ENCODE data around the gene TMEM176A. TPM values are rescaled to one million over a fixed set of nuclear protein-coding genes. Genes with fewer than 3 reads are reported as not detected.
"Not testable (repeated sequence)": the region's sequence is repeated elsewhere in the genome, so short reads cannot be mapped to it uniquely, and the experiment has no call there.

TMEM176A gene
- total and polyA plus RNA-seq, 9 donors: 71.8 to 166 (median 127) TPM

DNA sequence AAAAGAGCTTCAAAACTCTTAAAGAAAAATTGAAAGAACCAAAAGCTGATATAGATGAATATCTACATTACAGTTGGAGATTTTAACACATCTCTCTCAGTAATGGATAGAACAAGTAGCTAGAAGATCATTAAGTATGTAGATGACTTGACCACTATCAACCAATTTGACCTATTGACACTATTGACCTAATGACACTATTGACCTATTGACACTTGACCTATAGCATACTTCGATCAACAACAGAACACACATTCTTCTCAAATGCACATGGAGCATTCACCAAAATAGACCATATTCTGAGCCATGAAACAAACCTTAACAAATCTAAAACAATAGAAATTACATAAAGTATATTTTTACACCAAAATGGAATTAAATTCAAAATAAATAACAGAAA is 41.1 kb upstream of the TMEM176A start:
- Histone ChIP-seq H3K36me3 (no peaks in the 10 kb centered on the region), H3K27me3 (no peaks in the 10 kb centered on the region), H3K4me1 (ENCODE audit: insufficient read depth) (no peaks in the 10 kb centered on the region), H3K4me3 (no peak overlapping the region), H3K9me3 (no peaks in the 10 kb centered on the region), H3K27ac (no peak overlapping the region)
- 58 to 79% (median 76%) methylated on average over 1 of the region's 1 CpG for WGBS, 3 donors
- intact Hi-C loops (cut with DNase I): no loop called here
- no peak for DNase-seq
- TF ChIP-seq, protein P1, sequence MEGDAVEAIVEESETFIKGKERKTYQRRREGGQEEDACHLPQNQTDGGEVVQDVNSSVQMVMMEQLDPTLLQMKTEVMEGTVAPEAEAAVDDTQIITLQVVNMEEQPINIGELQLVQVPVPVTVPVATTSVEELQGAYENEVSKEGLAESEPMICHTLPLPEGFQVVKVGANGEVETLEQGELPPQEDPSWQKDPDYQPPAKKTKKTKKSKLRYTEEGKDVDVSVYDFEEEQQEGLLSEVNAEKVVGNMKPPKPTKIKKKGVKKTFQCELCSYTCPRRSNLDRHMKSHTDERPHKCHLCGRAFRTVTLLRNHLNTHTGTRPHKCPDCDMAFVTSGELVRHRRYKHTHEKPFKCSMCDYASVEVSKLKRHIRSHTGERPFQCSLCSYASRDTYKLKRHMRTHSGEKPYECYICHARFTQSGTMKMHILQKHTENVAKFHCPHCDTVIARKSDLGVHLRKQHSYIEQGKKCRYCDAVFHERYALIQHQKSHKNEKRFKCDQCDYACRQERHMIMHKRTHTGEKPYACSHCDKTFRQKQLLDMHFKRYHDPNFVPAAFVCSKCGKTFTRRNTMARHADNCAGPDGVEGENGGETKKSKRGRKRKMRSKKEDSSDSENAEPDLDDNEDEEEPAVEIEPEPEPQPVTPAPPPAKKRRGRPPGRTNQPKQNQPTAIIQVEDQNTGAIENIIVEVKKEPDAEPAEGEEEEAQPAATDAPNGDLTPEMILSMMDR (IDR thresholded peaks at IDR 0.05): no peak
- TF ChIP-seq POLR2A (IDR thresholded peaks at IDR 0.05) (no peak), EP300 (IDR thresholded peaks at IDR 0.05) (no peak)

DNA sequence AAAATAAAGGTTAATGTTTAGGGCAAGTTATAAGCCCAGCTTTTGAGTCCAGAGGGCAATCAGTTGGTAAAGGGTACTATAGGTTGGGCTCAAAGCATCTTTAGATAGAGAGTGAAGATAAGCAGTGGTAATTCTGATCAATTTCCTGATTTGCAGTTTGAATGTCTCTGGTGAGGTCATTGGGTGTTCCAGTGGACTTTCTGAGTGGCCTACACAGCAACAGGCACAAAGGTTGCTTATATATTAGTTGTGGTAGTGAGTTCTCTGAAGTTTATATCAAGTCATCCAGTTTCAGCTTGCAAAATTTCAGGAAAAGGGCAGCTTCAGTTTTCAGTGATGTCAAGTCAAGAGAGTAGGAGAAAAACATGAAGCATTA is 34.2 kb upstream of the TMEM176A start:
- intact Hi-C loops (cut with DNase I): no loop called here
- TF ChIP-seq, protein P1 (IDR thresholded peaks at IDR 0.05): no peak
- TF ChIP-seq POLR2A (IDR thresholded peaks at IDR 0.05) (no peak), EP300 (IDR thresholded peaks at IDR 0.05) (no peak)
- DNase-seq: no peak
- no peak overlapping the region for H3K4me3 ChIP-seq
- H3K4me1 ChIP-seq (ENCODE audit: insufficient read depth): no peaks in the 10 kb centered on the region
- no peaks in the 10 kb centered on the region for H3K9me3 ChIP-seq
- H3K36me3 ChIP-seq: no peaks in the 10 kb centered on the region
- no peaks in the 10 kb centered on the region for H3K27me3 ChIP-seq
- H3K27ac ChIP-seq: no peak overlapping the region

DNA sequence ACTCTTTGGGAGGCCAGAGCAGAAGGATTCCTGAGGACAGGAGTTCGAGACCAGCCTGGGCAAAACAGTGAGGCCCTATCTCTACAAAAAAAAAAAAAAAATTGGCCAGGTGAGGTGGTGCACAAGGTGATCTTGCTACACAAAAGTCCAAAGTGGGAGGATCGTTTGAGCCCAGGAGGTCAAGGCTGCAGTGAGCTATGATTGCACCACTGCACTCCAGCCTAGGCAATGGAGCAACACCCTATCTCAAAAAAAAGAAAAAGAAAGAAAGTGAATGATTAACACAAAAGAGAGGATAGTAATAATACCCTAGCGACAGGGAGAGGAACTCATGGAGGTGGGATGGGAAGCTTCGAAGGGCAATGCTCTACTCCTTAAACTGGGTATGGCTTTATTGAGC is 30.8 kb upstream of the TMEM176A start:
- Histone ChIP-seq H3K27ac (no peak overlapping the region), H3K36me3 (no peaks in the 10 kb centered on the region), H3K9me3 (no peaks in the 10 kb centered on the region), H3K4me1 (ENCODE audit: insufficient read depth) (no peaks in the 10 kb centered on the region), H3K4me3 (no peak overlapping the region), H3K27me3 (no peaks in the 10 kb centered on the region)
- 88 to 91% (median 88%) methylated on average over 4 of the region's 4 CpGs for whole genome bisulfite sequencing, 3 donors
- no peak for DNase-seq
- intact Hi-C loops (cut with DNase I): loop anchor here in 1 of 4 donors (10.0 kb wide), 1 partner anchor 105 kb away; no protein-coding TSS in a partner anchor
- TF ChIP-seq, protein P1 (IDR thresholded peaks at IDR 0.05): no peak
- no peak for TF ChIP-seq EP300 (IDR thresholded peaks at IDR 0.05)
- TF ChIP-seq POLR2A (IDR thresholded peaks at IDR 0.05): no peak

DNA sequence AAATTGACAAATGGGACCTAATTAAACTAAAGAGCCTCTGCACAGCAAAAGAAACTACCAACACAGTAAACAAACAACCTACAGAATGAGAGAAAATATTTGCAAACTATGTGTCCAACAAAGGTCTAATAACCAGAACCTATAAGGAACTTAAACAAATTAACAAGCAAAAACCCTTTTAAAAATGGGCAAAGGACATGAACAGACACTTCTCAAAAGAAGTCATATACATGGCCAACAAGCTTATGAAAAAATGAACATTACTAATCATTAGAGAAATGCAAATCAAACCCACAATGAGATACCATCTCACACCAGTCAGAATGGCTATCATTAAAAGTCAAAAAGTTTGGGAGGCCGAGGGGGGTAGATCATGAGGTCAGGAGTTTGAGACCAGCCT is 26.4 kb upstream of the TMEM176A start:
- H3K27me3 ChIP-seq; H3K36me3 ChIP-seq; H3K9me3 ChIP-seq; H3K27ac ChIP-seq; H3K4me1 ChIP-seq (ENCODE audit: insufficient read depth); H3K4me3 ChIP-seq; DNase-seq: not testable (repeated sequence)
- WGBS, 3 donors: 88 to 93% (median 92%) methylated on average over 1 of the region's 1 CpG
- intact Hi-C loops (cut with DNase I): loop anchor here in 1 of 4 donors (10.0 kb wide), 1 partner anchor 101 kb away; no protein-coding TSS in a partner anchor

DNA sequence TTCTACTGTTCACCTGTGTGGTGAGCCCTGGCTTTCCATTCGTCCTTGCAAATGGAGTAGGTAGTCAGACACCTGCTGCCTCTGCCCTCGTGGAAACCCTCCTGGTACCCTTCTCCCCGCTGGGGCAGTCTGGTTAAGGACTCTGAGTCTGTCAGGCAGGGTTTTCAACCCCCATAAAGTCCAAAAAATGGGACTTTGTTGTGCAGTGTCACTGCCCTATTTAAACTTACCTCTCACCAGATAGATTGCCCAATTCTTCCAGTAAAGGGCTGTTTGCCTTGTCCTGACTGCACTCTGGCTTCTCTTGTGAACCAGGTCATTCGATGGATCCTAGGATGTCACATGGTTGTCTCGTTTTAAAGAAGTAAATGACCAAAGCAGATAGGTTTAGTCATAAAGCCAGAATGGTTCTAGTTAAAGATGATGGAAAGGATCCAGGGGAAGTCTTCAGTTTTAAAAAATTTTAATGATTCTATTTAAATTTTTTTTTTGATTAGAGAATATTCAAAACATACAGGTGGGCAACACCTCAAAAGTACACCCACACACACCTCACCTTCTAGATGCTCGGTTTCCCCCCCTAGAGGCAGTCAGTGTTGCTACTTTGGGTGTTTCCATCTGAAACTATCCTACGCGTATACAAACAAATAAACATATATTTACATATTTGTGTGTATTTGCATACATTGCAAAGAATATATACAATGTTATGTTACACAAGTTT is 22.4 kb upstream of the TMEM176A start:
- Histone ChIP-seq H3K9me3 (no peaks in the 10 kb centered on the region), H3K27me3 (no peaks in the 10 kb centered on the region), H3K4me1 (ENCODE audit: insufficient read depth) (no peaks in the 10 kb centered on the region), H3K36me3 (no peaks in the 10 kb centered on the region), H3K27ac (no peak overlapping the region), H3K4me3 (no peak overlapping the region)
- 49 to 55% (median 53%) methylated on average over 8 of the region's 8 CpGs for WGBS, 3 donors
- intact Hi-C loops (cut with DNase I): loop anchor here in 2 of 4 donors (2.0 to 10.0 kb wide), 3 partner anchors 84 to 99 kb away; no protein-coding TSS in a partner anchor
- no peak for DNase-seq
- no peak for TF ChIP-seq EP300 (IDR thresholded peaks at IDR 0.05)
- TF ChIP-seq, protein P1 (IDR thresholded peaks at IDR 0.05): no peak
- no peak for TF ChIP-seq POLR2A (IDR thresholded peaks at IDR 0.05)
